T-helper 1 cell (primary cell): ENCODE data around the gene RSAD1.
A peak's percentile ranks its signal among the peaks of the same experiment; 100 is the strongest.

Source experiments
- DNase-seq, 5 donors: peaks; one replicate each; pipeline ENCODE4 v3.0.0-alpha.2; 2012 to 2020

RSAD1 gene

GRCh38 chr17:50495918-50496317, 17.3 kb downstream of the RSAD1 start:
- no peak for DNase-seq

- DNase-seq = no peak
These were observed 19.6 kb downstream of the RSAD1 start for GRCh38 chr17:50498021-50498874.

- DNase-seq = no peak
These were observed 20.6 kb downstream of the RSAD1 start for GRCh38 chr17:50499270-50499669.

GRCh38 chr17:50499721-50500120, 21.1 kb downstream of the RSAD1 start:
- no peak for DNase-seq

GRCh38 chr17:50501054-50501453, 22.4 kb downstream of the RSAD1 start:
- no peak for DNase-seq

- DNase-seq = no peak
These were observed 23.8 kb downstream of the RSAD1 start for GRCh38 chr17:50502301-50502990.

- DNase-seq = no peak
These were observed 27.0 kb downstream of the RSAD1 start for GRCh38 chr17:50505591-50506130.

GRCh38 chr17:50506298-50506697, 27.6 kb downstream of the RSAD1 start:
- DNase-seq = no peak

GRCh38 chr17:50507871-50508572, 29.4 kb downstream of the RSAD1 start, which contains the start of gene MYCBPAP:
MYCBPAP (plus strand) TSS chr17:50508439; CDS start chr17:50508675, 236 bp downstream.
- DNase-seq = peak; percentile 62 to 86 (median 73)

GRCh38 chr17:50508573-50509460, 30.2 kb downstream of the RSAD1 start:
- no peak for DNase-seq

GRCh38 chr17:50511058-50511457, 32.4 kb downstream of the RSAD1 start:
- peak in 2 of 5 donors; percentile 27 to 89 for DNase-seq

- no peak for DNase-seq
These were observed 34.8 kb downstream of the RSAD1 start for GRCh38 chr17:50513495-50513894.

- no peak for DNase-seq
These were observed 35.7 kb downstream of the RSAD1 start for GRCh38 chr17:50514388-50514787.

- no peak for DNase-seq
These were observed 36.5 kb downstream of the RSAD1 start for GRCh38 chr17:50514936-50515702.

GRCh38 chr17:50517011-50517410, 38.4 kb downstream of the RSAD1 start:
- DNase-seq = no peak

GRCh38 chr17:50517504-50518383, 39.1 kb downstream of the RSAD1 start:
- DNase-seq = no peak

- no peak for DNase-seq
These were observed 39.8 kb downstream of the RSAD1 start for GRCh38 chr17:50518384-50519023.

GRCh38 chr17:50519141-50519834, 40.6 kb downstream of the RSAD1 start:
- no peak for DNase-seq

- DNase-seq = no peak
These were observed 41.8 kb downstream of the RSAD1 start for GRCh38 chr17:50520483-50520882.
